IMR-90 (cell line): ENCODE measurements around the gene MMRN1. TPM values are rescaled to one million over a fixed set of nuclear protein-coding genes. Genes with fewer than 3 reads are reported as not detected.

ENCODE experiments used
- BHLHE40 ChIP-seq: fragments of 150-350 bp; IDR thresholded peaks from 2 replicates; pipeline ENCODE4 v1.6.1; 2016; ENCODE audit warnings: mild to moderate bottlenecking, low read depth, low read length
- MAFK ChIP-seq: IDR thresholded peaks from 2 replicates; pipeline ENCODE4 v1.6.1; 2012; ENCODE audit warnings: low read depth, low read length, improper control_type of control experiment
- MAZ ChIP-seq: IDR thresholded peaks from 2 replicates; pipeline ENCODE4 v1.6.1; 2012; ENCODE audit warnings: low read depth, mild to moderate bottlenecking, low read length, improper control_type of control experiment, moderate library complexity, borderline replicate concordance
- NFE2L2 ChIP-seq: fragments of 150-350 bp; IDR thresholded peaks from 2 replicates; pipeline ENCODE4 v1.6.1; 2016; ENCODE audit warnings: low read depth, mild to moderate bottlenecking, low read length
- RCOR1 ChIP-seq: IDR thresholded peaks from 2 replicates; pipeline ENCODE4 v1.6.1; 2012; ENCODE audit warnings: mild to moderate bottlenecking, low read length, improper control_type of control experiment; ENCODE audit not compliant: insufficient replicate concordance
- RFX5 ChIP-seq: IDR thresholded peaks from 2 replicates; pipeline ENCODE4 v1.8.0; 2012; ENCODE audit warnings: low read depth, mild to moderate bottlenecking, low read length, moderate library complexity
- SMC3 ChIP-seq: fragments of 150-350 bp; IDR thresholded peaks from 2 replicates; pipeline ENCODE4 v1.6.1; 2016; ENCODE audit warnings: low read depth, mild to moderate bottlenecking, antibody characterized with exemption, low read length, moderate library complexity
- polyA plus RNA-seq, 3 experiments: library from polyadenylated mRNA; depleted of rRNA; stranded (reverse); fragments of >200 nt; gene quantifications; 2 replicates each; pipeline ENCODE4 v1.2.3, GENCODE V29; 2012; ENCODE audit warnings: low replicate concordance in 1 of 3
- total RNA-seq: library from RNA; depleted of rRNA; stranded (reverse); fragments of >200 nt; gene quantifications from 2 replicates; pipeline ENCODE4 v1.2.3, GENCODE V29; 2012
- TF ChIP-seq, protein P1 (sequence below): conservative IDR thresholded peaks from 2 replicates; pipeline ENCODE4 v1.5.1; 2012; ENCODE audit warnings: mild to moderate bottlenecking, low read depth, low read length, improper control_type of control experiment

MMRN1 gene
- total and polyA plus RNA-seq, 2 of the 4 experiments (the other 2 are of a cell fraction), result not detected

DNA sequence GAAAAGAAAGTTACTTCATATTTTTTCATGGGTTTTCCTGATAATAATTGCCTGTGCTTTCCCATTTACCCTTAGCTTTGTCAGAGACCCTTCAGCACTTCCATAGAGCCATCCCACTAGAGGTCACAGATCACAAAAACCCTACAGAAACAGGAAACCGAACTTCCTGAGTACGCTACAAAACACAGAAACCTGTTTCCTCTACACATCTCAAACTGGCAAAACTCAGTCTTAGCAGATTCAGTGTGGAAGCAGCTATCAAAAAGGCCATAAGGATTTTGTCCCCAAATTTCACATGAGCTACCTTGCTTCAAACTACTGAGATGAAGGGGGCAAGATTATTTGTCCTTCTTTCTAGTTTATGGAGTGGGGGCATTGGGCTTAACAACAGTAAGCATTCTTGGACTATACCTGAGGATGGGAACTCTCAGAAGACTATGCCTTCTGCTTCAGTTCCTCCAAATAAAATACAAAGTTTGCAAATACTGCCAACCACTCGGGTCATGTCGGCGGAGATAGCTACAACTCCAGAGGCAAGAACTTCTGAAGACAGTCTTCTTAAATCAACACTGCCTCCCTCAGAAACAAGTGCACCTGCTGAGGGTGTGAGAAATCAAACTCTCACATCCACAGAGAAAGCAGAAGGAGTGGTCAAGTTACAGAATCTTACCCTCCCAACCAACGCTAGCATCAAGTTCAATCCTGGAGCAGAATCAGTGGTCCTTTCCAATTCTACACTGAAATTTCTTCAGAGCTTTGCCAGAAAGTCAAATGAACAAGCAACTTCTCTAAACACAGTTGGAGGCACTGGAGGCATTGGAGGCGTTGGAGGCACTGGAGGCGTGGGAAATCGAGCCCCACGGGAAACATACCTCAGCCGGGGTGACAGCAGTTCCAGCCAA is at the start of gene MMRN1 (continued):
- TF ChIP-seq, protein P1, sequence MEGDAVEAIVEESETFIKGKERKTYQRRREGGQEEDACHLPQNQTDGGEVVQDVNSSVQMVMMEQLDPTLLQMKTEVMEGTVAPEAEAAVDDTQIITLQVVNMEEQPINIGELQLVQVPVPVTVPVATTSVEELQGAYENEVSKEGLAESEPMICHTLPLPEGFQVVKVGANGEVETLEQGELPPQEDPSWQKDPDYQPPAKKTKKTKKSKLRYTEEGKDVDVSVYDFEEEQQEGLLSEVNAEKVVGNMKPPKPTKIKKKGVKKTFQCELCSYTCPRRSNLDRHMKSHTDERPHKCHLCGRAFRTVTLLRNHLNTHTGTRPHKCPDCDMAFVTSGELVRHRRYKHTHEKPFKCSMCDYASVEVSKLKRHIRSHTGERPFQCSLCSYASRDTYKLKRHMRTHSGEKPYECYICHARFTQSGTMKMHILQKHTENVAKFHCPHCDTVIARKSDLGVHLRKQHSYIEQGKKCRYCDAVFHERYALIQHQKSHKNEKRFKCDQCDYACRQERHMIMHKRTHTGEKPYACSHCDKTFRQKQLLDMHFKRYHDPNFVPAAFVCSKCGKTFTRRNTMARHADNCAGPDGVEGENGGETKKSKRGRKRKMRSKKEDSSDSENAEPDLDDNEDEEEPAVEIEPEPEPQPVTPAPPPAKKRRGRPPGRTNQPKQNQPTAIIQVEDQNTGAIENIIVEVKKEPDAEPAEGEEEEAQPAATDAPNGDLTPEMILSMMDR, result no peak
- TF ChIP-seq RFX5 (no peak), RCOR1 (no peak), MAZ (no peak), NFE2L2 (no peak), BHLHE40 (no peak), SMC3 (no peak), MAFK (no peak)
